DND-41 (cell line): ENCODE data around the gene SIRT6.

Source experiments
- ATAC-seq: fragments of 200-7000 bp; cut with Tn5 transposase; 3 replicates; pipeline ENCODE4 v1.9.1; 2021; ENCODE audit warnings: low read depth; ENCODE audit not compliant: insufficient read depth
- DNase-seq: peaks from one replicate; pipeline ENCODE4 v3.0.0-alpha.2; 2020
- H2AFZ ChIP-seq: 2 replicates; pipeline ENCODE4 v1.6.0; 2012; ENCODE audit warnings: low read depth, low read length
- H3K27ac ChIP-seq: 2 replicates; pipeline ENCODE4 v1.5.1; 2012; ENCODE audit warnings: low read length, inconsistent platforms
- H3K27me3 ChIP-seq: fragments of 200-600 bp; sonication (generic); 2 replicates; pipeline ENCODE4 v1.6.0; 2012; ENCODE audit warnings: low read length, mild to moderate bottlenecking, inconsistent platforms; ENCODE audit not compliant: insufficient read depth, poor library complexity
- H3K36me3 ChIP-seq: 2 replicates; pipeline ENCODE4 v1.5.1; 2012; ENCODE audit warnings: low read length, inconsistent platforms; ENCODE audit not compliant: insufficient read depth
- H3K4me1 ChIP-seq: 2 replicates; pipeline ENCODE4 v1.5.1; 2012; ENCODE audit warnings: mild to moderate bottlenecking, low read length; ENCODE audit not compliant: insufficient read depth
- H3K4me2 ChIP-seq: 2 replicates; pipeline ENCODE4 v1.6.0; 2012; ENCODE audit warnings: mild to moderate bottlenecking, moderate library complexity, low read length, inconsistent platforms; ENCODE audit not compliant: insufficient read depth
- H3K4me3 ChIP-seq, 2 experiments: fragments of 200-600 bp in 1 of 2; shearing (Covaris generic) in 1 of 2; 2 replicates each; pipeline ENCODE4 v1.5.1; 2012 to 2016; ENCODE audit warnings: inconsistent platforms in 2 of 2, low read length in 2 of 2, mild to moderate bottlenecking in 2 of 2, low read depth in 1 of 2, moderate library complexity in 1 of 2
- H3K79me2 ChIP-seq: 2 replicates; pipeline ENCODE4 v1.6.0; 2012; ENCODE audit warnings: low read length, inconsistent platforms; ENCODE audit not compliant: insufficient read depth
- H3K9ac ChIP-seq: 2 replicates; pipeline ENCODE4 v1.6.0; 2012; ENCODE audit warnings: low read depth, mild to moderate bottlenecking, inconsistent platforms, low read length, moderate library complexity
- H3K9me3 ChIP-seq: 2 replicates; pipeline ENCODE4 v1.5.1; 2012; ENCODE audit warnings: low read length, moderate library complexity, mild to moderate bottlenecking, inconsistent platforms; ENCODE audit not compliant: insufficient read depth, severe bottlenecking
- H4K20me1 ChIP-seq: 2 replicates; pipeline ENCODE4 v1.6.0; 2012; ENCODE audit warnings: low read length; ENCODE audit not compliant: insufficient read depth
- CTCF ChIP-seq: IDR thresholded peaks from 2 replicates; pipeline ENCODE4 v1.5.1; 2012; ENCODE audit warnings: borderline replicate concordance, low read length, moderate library complexity, mild to moderate bottlenecking; ENCODE audit not compliant: poor library complexity, severe bottlenecking; ENCODE audit errors: extremely low read depth
- EZH2 ChIP-seq: IDR thresholded peaks from 3 replicates; pipeline ENCODE4 v1.6.1; 2012; ENCODE audit warnings: borderline replicate concordance, low read depth, mild to moderate bottlenecking, moderate library complexity, low read length, inconsistent platforms; ENCODE audit not compliant: severe bottlenecking

SIRT6 gene

GRCh38 chr19:4174895-4175668 is 7.3 kb downstream of the SIRT6 start:
- no peak for DNase-seq
- ATAC-seq, result no peak
- Histone ChIP-seq H3K9ac (no peak overlapping the region), H3K27me3 (no peaks in the 10 kb centered on the region), H3K79me2 (peaks cover 3% of the 10 kb centered on the region; the same call in 1 of the 2 replicates), H3K4me2 (no peak overlapping the region), H3K36me3 (peaks cover 21% of the 10 kb centered on the region), H3K27ac (no peak overlapping the region), H4K20me1 (peaks cover 12% of the 10 kb centered on the region), H3K9me3 (no peaks in the 10 kb centered on the region), H3K4me3 (no peak overlapping the region), H3K4me1 (no peaks in the 10 kb centered on the region), H2AFZ (no peak overlapping the region)
- no peak for TF ChIP-seq EZH2

- DNase-seq (no peak), ATAC-seq (no peak)
- H3K36me3 ChIP-seq, result peaks cover 15% of the 10 kb centered on the region
- no peaks in the 10 kb centered on the region for H3K9me3 ChIP-seq
- H3K4me3 ChIP-seq, result no peak overlapping the region
- H3K4me1 ChIP-seq, result no peaks in the 10 kb centered on the region
- H4K20me1 ChIP-seq, result peaks cover 12% of the 10 kb centered on the region
- no peak overlapping the region for H2AFZ ChIP-seq
- TF ChIP-seq EZH2 (no peak), CTCF (no peak)
- no peaks in the 10 kb centered on the region for H3K79me2 ChIP-seq
- H3K4me2 ChIP-seq, result no peak overlapping the region
- H3K27ac ChIP-seq, result no peak overlapping the region
- H3K9ac ChIP-seq, result no peak overlapping the region
- no peaks in the 10 kb centered on the region for H3K27me3 ChIP-seq
Observed at GRCh38 chr19:4174213-4174894, 8.0 kb downstream of the SIRT6 start.

- ATAC-seq (no peak), DNase-seq (no peak)
- Histone ChIP-seq H3K79me2 (no peaks in the 10 kb centered on the region), H3K9ac (no peak overlapping the region), H3K36me3 (peaks cover 10% of the 10 kb centered on the region), H3K27me3 (no peaks in the 10 kb centered on the region), H3K4me2 (no peak overlapping the region), H3K4me1 (no peaks in the 10 kb centered on the region), H3K27ac (no peak overlapping the region), H2AFZ (no peak overlapping the region), H3K4me3 (no peak overlapping the region), H4K20me1 (peaks cover 12% of the 10 kb centered on the region), H3K9me3 (no peaks in the 10 kb centered on the region)
- TF ChIP-seq EZH2, result no peak
Observed at GRCh38 chr19:4173479-4174212, 8.7 kb downstream of the SIRT6 start.

- Histone ChIP-seq H3K4me3 (no peak overlapping the region), H3K4me1 (no peaks in the 10 kb centered on the region), H3K4me2 (no peak overlapping the region), H2AFZ (no peak overlapping the region), H3K9me3 (no peaks in the 10 kb centered on the region), H3K36me3 (peaks cover 8% of the 10 kb centered on the region), H3K79me2 (no peaks in the 10 kb centered on the region), H3K9ac (no peak overlapping the region), H4K20me1 (peaks cover 12% of the 10 kb centered on the region), H3K27me3 (no peaks in the 10 kb centered on the region), H3K27ac (no peak overlapping the region)
- peak; percentile 76 for DNase-seq
- ATAC-seq, result peak; percentile 95
- TF ChIP-seq CTCF (no peak), EZH2 (no peak)
Observed at GRCh38 chr19:4172861-4173473, 9.4 kb downstream of the SIRT6 start.
